COLO668 (cell line): ENCODE data around the gene TMEM81.

Experiments used
- DNase-seq: peaks from one replicate; lab custom pipeline; 2025; ENCODE audit not compliant: unreplicated experiment; lab: John Stamatoyannopoulos, UW

TMEM81 gene

GRCh38 chr1:205061227-205061626, 23.0 kb downstream of the TMEM81 start:
- no peak for DNase-seq

DNA sequence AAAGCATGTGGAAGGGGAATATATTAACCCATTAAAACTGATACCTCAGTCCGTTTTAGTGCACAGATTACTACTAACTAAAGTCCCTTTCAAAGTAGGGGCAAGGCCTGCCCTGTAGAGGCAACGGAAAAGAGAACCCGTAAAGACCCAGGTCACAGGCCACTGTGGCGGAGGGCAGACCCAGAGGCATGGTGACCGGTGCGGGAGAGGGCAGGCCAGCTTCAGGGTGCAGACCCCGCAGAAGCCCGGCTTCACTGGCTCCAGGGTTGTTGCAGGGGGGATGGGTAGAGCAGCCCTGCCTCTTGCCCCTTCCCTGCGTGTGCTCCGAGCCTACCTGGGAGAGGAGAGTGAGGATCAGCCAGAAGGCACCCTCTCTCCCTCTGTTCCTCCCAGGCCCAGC, 23.5 kb downstream of the TMEM81 start:
- DNase-seq = no peak

DNA sequence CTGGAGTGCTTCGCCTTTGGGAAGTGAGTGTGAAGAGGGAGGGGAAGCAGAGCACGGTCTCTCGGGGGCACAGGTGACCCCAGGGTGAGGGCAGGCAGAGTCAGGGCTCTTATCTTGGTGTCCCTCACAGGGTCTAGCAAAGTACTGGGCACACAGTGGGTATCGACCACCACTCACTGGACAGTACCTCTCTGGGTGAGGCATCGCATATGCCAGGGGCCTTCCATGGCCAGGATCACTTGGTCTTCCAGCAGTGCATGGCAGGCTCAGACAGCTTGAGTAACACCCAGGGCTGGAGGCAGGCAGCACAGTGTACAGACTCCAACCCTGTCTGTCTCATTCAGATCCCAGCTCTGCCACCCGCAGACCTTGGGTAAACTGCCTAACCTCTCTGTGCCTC, 24.6 kb downstream of the TMEM81 start:
- no peak for DNase-seq

DNA sequence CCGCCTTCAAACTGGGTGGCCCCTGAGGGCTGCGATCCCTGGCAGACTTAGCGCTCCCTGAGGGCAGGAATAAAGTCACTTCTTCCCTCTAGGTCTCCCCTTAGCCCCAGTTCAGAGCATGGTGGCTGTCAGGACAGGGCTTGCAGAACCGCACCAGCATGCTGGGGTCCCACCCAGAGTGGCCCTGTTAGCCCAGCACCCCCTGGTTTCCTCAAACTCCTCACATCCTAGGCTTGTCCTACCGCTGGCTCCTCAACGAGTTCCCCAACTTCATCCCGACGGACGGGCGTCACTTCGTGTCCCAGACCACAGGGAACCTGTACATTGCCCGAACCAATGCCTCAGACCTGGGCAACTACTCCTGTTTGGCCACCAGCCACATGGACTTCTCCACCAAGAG, 25.4 kb downstream of the TMEM81 start:
- no peak for DNase-seq

DNA sequence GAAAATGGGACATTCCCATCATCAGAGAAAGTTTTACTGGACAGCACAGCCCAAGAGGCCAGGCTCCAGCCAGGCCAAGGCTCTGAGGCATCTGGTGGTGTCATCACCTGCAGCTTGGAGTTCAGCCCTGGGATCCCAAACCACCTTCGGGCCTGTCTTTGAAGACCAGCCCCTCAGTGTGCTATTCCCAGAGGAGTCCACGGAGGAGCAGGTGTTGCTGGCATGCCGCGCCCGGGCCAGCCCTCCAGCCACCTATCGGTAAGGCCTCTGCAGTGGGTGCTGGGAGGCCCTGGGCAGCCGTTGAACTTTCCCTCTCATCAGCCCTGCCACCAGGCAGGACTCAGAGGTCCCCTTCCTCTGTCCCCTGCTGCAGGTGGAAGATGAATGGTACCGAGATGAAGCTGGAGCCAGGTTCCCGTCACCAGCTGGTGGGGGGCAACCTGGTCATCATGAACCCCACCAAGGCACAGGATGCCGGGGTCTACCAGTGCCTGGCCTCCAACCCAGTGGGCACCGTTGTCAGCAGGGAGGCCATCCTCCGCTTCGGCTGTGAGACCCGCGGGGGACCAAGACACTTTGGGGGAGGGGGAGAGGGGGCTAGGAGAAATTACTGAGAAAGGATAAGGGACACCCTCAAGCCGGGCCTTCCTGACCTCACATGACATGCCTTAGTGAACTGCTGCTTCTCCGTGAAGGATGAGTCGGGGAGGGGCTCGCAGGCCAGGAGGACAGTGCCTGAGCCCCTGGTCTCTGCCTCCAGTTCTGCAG, 26.3 kb downstream of the TMEM81 start:
- no peak for DNase-seq

GRCh38 chr1:205056956-205057568, 27.2 kb downstream of the TMEM81 start:
- DNase-seq = no peak

GRCh38 chr1:205056188-205056611, 28.1 kb downstream of the TMEM81 start:
- DNase-seq = no peak

DNA sequence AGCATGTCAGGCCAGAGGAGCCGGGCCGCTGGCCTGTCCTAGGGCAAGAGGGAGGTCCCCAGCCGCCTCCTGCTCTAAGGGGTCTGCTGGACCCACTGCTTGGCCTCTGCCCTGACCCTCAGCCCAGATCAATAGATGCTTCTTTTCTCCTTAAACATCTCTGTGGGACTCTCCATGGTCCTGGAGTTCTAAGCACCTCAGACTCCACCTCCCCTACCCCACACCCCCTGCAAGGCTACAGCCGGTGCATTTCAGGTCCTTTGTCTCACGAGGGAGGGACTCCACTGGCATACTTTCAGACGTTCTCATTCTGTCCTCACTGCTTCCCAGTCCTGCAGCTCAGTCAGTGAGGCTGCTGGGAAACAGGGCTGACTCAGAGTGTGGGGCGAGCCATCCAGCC, 30.2 kb downstream of the TMEM81 start:
- DNase-seq = no peak

- DNase-seq = no peak
These were observed 31.0 kb downstream of the TMEM81 start for GRCh38 chr1:205053296-205053695.

DNA sequence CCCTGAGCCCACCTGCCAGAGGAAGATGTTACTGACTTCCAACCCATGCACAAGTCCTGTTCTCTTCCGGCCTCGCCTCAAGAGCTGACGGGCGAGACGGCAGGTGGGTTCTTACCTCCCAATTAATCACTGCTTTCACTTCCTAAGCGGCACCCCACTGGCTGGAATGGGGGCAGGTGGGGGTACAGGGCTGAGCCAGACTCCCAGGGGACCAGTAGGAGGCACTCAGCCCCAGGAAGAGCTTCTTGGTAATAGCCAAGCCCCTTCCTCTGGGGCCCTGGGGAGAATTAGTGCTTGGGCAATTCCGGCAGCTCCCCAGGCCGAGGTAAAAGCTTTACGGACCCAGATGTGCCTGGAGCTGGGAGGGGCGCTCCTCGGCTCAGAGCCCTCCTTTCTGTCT, 31.6 kb downstream of the TMEM81 start:
- DNase-seq = no peak

DNA sequence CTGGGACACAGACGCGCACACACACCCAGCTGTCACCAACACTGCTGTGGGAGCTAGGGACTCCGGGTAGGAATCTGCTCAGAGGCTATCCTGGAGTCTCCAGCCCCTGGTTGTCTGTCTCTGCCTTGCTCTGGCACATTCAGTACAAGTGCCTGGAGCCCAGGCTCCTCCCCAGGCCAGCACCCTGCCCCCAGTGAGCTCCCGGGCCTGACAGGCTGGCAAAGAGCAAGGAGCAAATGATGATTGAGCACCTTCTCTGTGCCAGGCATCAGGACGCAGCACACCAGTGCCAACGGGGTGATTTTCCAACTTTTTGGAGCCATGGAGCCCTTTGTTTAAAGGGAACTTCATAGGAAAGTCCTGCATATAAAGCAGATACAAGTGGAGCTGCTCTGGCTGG, 34.8 kb downstream of the TMEM81 start:
- no peak for DNase-seq

DNA sequence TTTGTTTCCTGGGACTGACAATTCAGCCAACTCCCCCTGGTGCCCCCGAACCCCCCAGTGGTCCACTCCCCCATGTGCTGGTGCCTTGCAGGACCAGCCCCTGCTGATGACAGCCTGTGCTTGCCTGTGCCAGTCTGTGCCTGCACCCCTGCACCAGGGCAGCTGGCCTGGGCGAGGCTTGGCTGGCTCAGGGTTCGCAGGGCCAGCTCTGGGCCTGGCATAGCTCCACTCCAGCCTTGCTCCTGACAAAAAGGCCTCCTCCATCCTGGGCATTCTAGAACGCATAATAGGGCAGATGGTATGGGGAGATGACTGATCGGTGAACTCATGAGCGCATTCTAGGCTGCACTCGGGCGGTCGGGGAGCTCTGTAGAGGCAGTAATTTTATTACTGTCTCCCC, 35.9 kb downstream of the TMEM81 start:
- no peak for DNase-seq

DNA sequence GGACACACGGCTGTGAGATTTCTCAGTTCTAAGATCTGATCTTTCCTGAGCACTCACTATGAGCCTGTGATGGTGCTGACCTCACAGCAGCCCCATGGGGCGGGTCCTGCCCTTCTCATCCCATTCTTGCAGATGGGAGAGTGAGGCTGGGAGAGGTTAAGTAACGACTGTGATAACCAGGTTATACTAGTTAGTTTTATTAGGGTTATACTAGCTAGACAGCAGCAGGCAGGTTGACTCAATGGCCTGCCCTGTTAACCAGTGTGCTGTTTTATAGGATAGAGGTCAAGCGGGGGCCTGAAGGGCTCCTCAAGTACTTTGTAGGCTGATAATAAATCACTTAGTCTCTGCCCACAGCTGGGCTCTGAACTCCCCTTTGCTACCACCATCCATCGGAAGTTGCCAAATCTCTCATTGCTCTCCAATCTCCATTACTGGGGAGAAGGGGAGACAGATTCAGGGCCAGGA, 36.5 kb downstream of the TMEM81 start:
- DNase-seq = no peak

GRCh38 chr1:205046870-205047269, 37.4 kb downstream of the TMEM81 start:
- no peak for DNase-seq

DNA sequence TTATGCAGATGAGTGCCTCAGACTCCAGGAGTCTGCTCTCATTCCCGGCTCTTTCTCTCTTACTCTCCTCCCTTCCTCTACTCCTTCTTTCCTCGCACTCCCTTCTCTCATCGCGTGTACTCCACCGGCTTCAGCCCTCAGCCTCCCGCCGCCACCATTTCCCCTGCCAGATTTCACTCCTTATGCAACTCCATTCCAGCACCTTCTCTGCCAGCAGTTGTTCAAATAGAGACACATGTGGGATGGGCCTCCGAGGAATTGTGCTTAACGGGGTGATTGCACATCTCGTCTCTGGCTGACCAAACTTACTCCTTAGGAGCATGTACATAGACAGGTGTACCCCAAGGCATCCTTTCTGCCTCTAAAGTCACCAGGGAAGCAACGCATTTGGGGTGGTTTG, 39.1 kb downstream of the TMEM81 start:
- no peak for DNase-seq

- DNase-seq = no peak
These were observed 39.5 kb downstream of the TMEM81 start for GRCh38 chr1:205044741-205045140.

DNA sequence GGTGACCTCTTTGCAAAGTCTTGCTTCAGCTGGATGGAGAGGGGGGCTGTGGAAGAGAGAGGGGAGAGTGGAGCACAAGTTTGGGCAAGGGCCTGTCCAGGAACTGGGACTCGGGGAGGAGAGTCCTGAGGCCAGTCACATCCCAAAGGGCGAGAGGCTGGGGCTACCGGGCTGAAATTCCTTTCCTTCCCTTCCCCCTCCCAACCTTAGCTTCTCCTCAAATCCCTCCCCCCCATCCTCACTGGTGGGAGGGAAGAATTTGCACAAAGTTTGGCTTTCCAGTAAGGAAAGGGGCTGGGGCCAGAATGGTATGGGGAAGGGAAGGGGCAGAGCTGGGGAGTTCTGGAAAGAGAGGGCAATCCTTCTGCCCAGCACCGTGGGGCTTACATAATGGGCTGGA, 40.4 kb downstream of the TMEM81 start:
- no peak for DNase-seq

- DNase-seq = peak; percentile 33
These were observed 41.1 kb downstream of the TMEM81 start, which contains the start of gene CNTN2 for GRCh38 chr1:205042911-205043806. Gene CNTN2 (plus strand): TSS chr1:205043212. CDS start chr1:205053186, 9,974 bp downstream.

DNA sequence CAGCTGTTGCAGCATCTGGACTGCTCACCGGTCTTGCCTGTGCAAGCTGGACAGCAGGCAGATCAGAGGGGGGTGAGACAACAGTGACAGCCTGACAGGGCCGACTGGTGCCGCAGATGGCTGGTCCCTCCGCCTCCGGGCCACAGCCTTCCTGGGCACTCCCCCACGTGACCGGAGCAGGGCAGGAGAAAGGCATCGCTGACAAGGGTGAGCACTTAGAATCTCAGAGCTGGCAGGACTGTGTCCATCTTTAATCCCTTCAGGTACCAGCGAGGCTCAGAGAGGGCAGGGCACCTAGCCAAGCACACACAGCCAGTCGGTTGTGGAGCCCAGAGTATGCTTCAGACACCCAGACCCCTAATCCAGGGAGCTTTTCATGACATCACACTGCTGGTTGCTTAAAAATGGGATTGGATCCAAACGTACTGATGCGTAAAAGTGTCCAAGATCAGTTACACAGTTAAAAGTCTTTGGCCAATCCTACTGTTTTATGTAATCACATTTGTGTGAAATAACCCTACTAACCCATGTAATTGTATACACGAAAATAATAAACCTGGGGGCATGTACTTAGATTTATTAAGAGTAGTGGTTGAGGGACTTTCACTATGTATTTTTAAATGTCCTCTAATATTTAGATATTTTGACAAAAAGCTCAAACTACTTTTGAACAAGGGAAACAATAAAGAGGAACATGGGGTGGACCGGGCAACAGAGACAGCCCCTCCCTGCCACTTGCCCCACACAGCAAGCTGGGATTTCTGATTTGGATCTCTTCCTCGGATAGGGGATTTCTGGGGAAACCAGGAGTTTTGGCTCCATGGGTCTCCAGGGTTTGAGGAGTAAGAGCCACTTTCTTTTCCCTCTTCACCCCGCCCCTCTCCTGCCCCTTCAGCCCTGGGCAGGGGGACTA, 42.0 kb downstream of the TMEM81 start:
- no peak for DNase-seq

GRCh38 chr1:205041001-205041715, 43.1 kb downstream of the TMEM81 start:
- no peak for DNase-seq
